HL-60/S4 treated with phorbol 12-myristate 13-acetate at 8.2 ng/mL for 4 days and 3 days (cell line): ENCODE results near the gene MYRF.

Source experiments
- in situ Hi-C: fragments of 300-500 bp; cut with MboI; formaldehyde crosslinking; loops from 2 replicates; pipeline ENCODE4 v1.15.0; 2022; ENCODE audit warnings: low sequenced_read_pairs

MYRF gene

GRCh38 chr11:61756452-61757212, 4.2 kb downstream of the MYRF start:
- in situ Hi-C loops = no loop called here

DNA sequence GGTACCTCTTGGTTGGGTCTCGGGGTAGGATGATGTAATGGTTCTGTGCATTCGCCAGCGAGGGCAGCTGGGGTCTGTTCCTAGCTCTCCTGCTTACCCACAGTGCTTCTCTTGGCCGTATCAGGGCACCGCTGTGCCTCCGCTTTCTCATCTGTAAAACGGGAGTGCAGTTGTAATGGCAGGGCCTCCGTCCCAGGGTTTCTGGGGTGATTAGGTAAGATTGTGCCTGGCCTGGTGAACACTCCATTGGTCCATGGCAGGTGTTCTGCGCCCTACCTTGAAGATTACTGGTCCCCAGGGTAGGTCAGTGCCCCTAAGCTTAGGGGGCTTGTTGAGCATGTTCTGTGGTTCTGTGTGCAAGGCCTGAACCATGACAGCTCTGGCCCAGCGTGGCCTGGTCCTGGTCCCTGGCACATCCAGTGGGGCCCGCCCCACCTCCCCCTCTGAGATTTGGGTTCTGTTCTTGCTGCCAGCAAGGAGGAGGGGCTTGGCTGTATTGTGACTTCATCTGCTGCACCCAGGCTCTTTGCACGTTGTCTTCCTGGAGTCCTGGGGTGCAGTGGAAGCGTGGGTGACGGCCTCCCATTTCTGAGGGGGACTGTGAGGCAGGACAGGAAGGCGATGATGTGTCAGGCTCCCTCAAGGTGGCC, 4.9 kb downstream of the MYRF start:
- in situ Hi-C loops = no loop called here

DNA sequence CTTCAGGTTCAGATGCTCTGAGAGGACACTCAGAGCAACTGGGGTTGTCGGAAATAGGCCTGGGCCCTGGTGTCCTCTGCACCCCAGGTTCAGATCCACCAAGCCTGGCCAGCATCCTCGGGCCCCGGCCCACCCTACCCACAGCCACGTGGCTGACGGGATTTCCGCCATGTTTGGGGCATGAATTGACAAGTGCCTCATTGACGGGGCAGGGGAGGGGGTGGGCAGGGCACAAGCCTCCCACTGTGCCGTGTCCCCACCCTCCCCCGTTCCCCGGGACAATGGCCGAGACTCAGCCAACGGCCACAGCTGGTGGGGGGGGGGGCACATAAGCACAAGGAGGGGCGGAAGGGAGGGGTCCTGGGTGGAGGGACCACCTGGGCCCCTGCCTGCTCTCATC, 8.5 kb downstream of the MYRF start:
- in situ Hi-C loops = no loop called here

GRCh38 chr11:61761440-61762222, 9.2 kb downstream of the MYRF start:
- in situ Hi-C loops = no loop called here

GRCh38 chr11:61762223-61762615, 9.8 kb downstream of the MYRF start:
- in situ Hi-C loops = no loop called here

GRCh38 chr11:61762798-61763197, 10.4 kb downstream of the MYRF start:
- in situ Hi-C loops = no loop called here

DNA sequence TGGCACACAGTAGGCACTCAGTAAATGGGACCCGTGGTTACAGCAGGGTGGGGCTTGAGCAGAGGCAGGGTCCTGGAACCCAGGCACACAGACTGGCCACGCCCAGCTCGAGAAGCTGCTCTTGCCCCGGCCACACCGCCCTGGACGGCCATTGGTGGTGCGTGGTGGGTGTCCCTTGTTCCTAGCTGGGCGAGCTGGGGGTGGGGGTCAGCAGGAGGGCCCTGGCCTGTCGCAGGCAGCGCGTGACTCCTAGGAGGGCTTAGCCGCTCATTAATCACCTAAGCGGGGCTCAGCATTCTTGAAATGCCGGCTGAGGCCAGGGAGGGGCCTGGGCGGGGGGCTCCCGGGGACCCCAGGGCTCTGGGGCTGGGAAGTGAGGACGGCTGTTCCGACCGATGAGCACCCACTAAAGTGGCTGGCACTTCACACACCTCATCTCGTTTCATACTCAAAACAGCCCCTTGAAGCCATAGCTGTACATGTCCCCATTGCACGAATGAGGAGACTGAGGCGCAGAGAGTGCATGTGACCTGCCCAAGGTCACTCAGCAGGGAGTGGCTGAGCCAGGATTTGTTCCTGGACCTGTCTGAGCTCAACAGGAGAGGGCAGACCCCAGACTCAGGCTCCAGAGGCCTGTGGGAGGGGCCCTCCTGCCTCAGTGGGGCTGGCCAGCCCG, 11.6 kb downstream of the MYRF start:
- in situ Hi-C loops = no loop called here

- in situ Hi-C loops = no loop called here
These were observed 12.3 kb downstream of the MYRF start for GRCh38 chr11:61764606-61765260.

GRCh38 chr11:61765550-61766253, 13.3 kb downstream of the MYRF start:
- in situ Hi-C loops = no loop called here

DNA sequence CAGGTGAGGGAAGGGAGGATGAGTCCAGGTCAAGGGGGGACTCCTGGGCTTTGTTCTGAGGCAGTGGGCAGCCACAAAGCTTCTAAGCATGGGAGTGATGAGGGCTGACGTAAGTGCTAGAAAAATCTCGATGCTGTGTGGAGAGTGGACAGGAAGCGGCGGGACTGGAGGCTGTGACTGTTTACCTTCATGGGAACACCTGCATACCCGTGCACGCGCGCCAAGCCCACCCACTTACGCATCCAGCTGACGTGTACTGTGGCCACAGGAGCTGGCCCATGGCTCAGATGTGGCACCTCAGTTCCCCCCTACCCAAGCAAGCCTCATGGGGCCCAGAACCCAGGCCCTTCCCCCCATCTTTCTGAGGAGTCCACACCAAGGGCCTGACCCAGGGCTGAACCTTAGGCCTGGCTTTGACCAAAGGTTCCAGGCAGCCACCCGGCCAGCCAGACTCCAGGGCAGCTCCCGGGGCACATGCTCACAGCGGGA, 14.0 kb downstream of the MYRF start:
- in situ Hi-C loops = no loop called here

DNA sequence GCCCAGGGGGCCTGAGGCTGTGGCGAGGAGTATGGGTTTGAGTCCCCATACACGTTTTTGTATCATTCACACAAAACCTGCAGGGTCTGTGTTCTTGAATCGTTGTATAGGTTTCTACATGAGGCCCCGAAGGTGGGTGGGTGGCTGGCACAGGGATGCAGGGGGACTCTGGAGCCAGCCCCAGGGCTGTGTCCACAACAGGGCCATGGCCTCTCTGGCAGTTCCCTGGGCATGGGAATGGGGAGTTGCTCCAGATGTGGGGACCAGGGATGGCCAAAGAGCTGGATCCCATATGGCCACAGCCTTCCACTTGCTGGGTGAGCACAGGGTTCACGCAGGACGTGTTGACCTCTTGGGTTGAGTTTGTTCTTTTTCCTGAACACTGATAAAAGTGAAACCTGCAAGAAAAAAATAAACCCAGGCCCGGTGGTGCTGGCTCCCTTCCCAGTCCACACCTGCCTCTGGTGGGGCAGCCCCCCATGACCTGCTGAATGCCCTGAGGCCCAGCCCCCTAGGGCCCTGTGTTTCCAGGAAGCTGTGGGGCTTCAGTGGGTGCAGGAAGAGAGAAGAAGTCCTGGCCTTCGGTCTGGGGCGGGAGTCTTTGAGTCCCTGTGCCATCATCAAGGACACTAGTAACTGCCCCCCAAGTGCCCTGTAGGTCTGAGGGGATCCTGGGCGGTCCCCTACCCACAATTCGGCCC, 16.1 kb downstream of the MYRF start:
- in situ Hi-C loops = no loop called here

GRCh38 chr11:61769169-61769920, 16.9 kb downstream of the MYRF start:
- in situ Hi-C loops = no loop called here

- in situ Hi-C loops = no loop called here
These were observed 17.7 kb downstream of the MYRF start for GRCh38 chr11:61769946-61770683.

DNA sequence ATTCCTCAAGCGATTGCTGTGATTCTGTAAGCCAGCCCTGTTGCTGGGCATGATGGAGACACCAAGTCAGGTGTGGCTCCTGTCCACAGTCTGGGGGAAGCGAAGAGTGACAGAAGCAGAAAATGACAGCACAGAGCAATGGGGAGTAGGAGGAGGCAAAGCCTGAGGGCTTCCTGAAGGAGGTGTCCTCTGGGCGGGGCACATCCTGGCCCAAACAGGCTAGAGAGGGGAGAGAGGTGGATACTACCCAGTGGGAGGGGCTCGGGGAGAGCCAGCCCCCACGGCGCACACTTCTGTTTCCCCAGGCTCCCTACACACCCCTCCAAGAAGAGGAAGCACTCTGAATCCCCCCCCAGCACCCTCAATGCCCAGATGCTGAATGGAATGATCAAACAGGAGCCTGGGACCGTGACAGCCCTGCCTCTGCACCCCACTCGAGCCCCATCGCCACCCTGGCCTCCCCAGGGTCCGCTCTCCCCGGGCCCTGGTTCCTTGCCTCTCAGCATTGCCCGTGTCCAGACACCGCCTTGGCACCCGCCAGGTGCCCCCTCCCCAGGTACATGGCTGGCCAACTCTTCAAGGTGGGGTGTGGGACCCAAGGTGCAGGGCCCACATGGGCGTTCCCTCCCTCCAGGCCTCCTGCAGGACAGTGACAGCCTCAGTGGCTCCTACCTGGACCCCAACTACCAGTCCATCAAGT, 18.9 kb downstream of the MYRF start:
- in situ Hi-C loops = no loop called here

DNA sequence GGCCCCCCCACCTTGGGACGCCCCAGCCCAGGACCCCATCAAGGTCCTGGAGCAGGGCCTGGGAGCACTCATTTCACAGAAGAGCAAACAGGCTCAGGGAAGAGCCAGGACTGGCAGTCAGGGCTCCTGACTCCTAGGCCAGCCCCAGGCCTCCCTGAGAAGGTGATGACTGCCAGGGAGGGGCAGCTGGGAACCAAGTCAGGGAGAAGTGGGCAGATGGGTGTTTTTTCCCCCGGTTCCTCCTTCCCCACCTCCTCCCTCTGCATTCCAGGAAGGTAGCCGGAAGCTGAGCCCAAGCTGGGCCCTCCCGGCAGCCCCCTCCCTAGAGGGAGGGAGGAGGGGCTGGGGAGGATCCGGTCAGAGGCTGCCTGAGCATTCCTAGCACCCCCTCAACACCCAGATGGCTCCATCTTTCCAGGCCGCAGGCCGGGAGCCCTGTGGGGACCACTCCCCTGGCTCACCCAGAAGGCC, 19.6 kb downstream of the MYRF start:
- in situ Hi-C loops = no loop called here

DNA sequence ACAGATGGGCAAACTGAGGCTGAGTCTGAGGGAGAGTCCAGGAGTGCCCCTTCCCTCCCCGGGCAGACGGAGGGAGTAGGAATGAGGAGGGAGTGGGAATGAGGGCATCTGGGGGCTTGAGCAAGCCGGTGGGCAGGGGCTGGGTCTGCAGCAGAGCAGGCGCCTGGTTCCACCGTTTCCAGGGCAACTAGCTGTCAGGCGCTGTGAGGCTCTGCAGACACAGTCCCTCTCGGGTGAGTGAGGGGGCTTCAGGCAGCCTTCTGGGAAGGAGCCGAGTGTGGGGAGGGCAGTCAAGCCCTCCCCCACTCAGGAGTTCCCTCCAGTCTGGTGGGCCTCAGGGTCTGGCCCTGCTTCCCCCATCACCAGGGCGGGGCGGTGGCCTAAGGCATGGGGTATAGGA, 20.9 kb downstream of the MYRF start:
- in situ Hi-C loops = no loop called here

DNA sequence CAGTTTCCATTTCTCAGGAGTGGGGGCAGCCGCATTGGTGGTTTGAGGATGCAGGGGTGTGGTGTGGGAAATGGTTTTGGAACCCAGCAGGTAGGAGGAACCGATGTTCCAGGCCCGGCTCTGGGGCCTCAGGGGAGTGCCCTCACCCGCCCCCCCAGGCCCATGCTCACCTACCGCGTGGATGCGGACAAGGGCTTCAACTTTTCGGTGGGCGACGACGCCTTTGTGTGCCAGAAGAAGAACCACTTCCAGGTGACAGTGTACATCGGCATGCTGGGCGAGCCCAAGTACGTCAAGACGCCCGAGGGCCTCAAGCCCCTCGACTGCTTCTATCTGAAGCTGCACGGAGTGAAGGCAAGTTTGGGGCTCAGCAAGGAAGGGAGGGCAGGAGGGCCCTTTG, 21.4 kb downstream of the MYRF start:
- in situ Hi-C loops = no loop called here
